MM.1S (cell line): Measurements from ENCODE around the gene WRNIP1.

Experiments
- EZH2 ChIP-seq: fragments of 300-600 bp; sonication (generic); optimal IDR thresholded peaks from 2 replicates; pipeline ENCODE3; 2017; ENCODE audit warnings: low read depth, mild to moderate bottlenecking, antibody characterized with exemption, low read length, mixed read lengths
- EZH2phosphoT487 ChIP-seq: fragments of 300-600 bp; sonication (generic); IDR thresholded peaks from 2 replicates; pipeline ENCODE4 v1.6.1; 2018; ENCODE audit warnings: antibody characterized with exemption, low read length
- TF ChIP-seq, protein P1 (sequence below): fragments of 300-600 bp; sonication (generic); IDR thresholded peaks from 2 replicates; pipeline ENCODE4 v1.5.1; 2016; ENCODE audit warnings: antibody characterized with exemption, low read length, mixed read lengths

GRCh38 chr6:2829253-2829652 is 64.1 kb downstream of the WRNIP1 start:
- TF ChIP-seq, protein P1, sequence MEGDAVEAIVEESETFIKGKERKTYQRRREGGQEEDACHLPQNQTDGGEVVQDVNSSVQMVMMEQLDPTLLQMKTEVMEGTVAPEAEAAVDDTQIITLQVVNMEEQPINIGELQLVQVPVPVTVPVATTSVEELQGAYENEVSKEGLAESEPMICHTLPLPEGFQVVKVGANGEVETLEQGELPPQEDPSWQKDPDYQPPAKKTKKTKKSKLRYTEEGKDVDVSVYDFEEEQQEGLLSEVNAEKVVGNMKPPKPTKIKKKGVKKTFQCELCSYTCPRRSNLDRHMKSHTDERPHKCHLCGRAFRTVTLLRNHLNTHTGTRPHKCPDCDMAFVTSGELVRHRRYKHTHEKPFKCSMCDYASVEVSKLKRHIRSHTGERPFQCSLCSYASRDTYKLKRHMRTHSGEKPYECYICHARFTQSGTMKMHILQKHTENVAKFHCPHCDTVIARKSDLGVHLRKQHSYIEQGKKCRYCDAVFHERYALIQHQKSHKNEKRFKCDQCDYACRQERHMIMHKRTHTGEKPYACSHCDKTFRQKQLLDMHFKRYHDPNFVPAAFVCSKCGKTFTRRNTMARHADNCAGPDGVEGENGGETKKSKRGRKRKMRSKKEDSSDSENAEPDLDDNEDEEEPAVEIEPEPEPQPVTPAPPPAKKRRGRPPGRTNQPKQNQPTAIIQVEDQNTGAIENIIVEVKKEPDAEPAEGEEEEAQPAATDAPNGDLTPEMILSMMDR = no peak
- TF ChIP-seq EZH2phosphoT487 (no peak), EZH2 (no peak)
